IMR-90 (cell line): ENCODE measurements around the gene FEZ2.
A peak's percentile ranks its signal among the peaks of the same experiment; 100 is the strongest.

Experiments used
- CTCF ChIP-seq: conservative IDR thresholded peaks from 2 replicates; pipeline ENCODE4 v1.5.1; 2012; ENCODE audit warnings: mild to moderate bottlenecking, low read depth, low read length, improper control_type of control experiment
- ELK1 ChIP-seq: fragments of 150-350 bp; IDR thresholded peaks from 2 replicates; pipeline ENCODE4 v1.6.1; 2016; ENCODE audit warnings: low read depth, mild to moderate bottlenecking, low read length, moderate library complexity, borderline replicate concordance
- FOS ChIP-seq: fragments of 150-350 bp; IDR thresholded peaks from 2 replicates; pipeline ENCODE4 v1.6.1; 2016; ENCODE audit warnings: low read depth, low read length
- MAZ ChIP-seq: IDR thresholded peaks from 2 replicates; pipeline ENCODE4 v1.6.1; 2012; ENCODE audit warnings: low read depth, mild to moderate bottlenecking, low read length, improper control_type of control experiment, moderate library complexity, borderline replicate concordance
- POLR2A ChIP-seq: IDR thresholded peaks from 2 replicates; pipeline ENCODE4 v1.6.1; 2012; ENCODE audit warnings: mild to moderate bottlenecking, low read depth, low read length
- RCOR1 ChIP-seq: IDR thresholded peaks from 2 replicates; pipeline ENCODE4 v1.6.1; 2012; ENCODE audit warnings: mild to moderate bottlenecking, low read length, improper control_type of control experiment; ENCODE audit not compliant: insufficient replicate concordance
- RFX5 ChIP-seq: IDR thresholded peaks from 2 replicates; pipeline ENCODE4 v1.8.0; 2012; ENCODE audit warnings: low read depth, mild to moderate bottlenecking, low read length, moderate library complexity
- SMC3 ChIP-seq: fragments of 150-350 bp; IDR thresholded peaks from 2 replicates; pipeline ENCODE4 v1.6.1; 2016; ENCODE audit warnings: low read depth, mild to moderate bottlenecking, antibody characterized with exemption, low read length, moderate library complexity
- TF ChIP-seq, protein P1 (sequence below): fragments of 150-350 bp; IDR thresholded peaks from 2 replicates; pipeline ENCODE4 v1.6.1; 2017; ENCODE audit warnings: mild to moderate bottlenecking, antibody characterized with exemption, low read length, low read depth

- TF ChIP-seq CTCF (no peak), RCOR1 (no peak), ELK1 (no peak), FOS (peak; percentile 19; the same call in 1 of the 2 replicates), RFX5 (no peak), POLR2A (no peak), MAZ (no peak), SMC3 (no peak)
- TF ChIP-seq, protein P1, sequence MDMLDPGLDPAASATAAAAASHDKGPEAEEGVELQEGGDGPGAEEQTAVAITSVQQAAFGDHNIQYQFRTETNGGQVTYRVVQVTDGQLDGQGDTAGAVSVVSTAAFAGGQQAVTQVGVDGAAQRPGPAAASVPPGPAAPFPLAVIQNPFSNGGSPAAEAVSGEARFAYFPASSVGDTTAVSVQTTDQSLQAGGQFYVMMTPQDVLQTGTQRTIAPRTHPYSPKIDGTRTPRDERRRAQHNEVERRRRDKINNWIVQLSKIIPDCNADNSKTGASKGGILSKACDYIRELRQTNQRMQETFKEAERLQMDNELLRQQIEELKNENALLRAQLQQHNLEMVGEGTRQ = no peak
Measured at GRCh38 chr2:36539631-36540030, 58.3 kb downstream of the FEZ2 start.
